DMS53 treated with DMSO at 0.1 percent for 48 hours (cell line): Measurements from ENCODE around the gene BRD4.

Experiments used
- DNase-seq: peaks from one replicate; lab custom pipeline; 2025; ENCODE audit not compliant: unreplicated experiment; lab: John Stamatoyannopoulos, UW

The BRD4 gene

DNA sequence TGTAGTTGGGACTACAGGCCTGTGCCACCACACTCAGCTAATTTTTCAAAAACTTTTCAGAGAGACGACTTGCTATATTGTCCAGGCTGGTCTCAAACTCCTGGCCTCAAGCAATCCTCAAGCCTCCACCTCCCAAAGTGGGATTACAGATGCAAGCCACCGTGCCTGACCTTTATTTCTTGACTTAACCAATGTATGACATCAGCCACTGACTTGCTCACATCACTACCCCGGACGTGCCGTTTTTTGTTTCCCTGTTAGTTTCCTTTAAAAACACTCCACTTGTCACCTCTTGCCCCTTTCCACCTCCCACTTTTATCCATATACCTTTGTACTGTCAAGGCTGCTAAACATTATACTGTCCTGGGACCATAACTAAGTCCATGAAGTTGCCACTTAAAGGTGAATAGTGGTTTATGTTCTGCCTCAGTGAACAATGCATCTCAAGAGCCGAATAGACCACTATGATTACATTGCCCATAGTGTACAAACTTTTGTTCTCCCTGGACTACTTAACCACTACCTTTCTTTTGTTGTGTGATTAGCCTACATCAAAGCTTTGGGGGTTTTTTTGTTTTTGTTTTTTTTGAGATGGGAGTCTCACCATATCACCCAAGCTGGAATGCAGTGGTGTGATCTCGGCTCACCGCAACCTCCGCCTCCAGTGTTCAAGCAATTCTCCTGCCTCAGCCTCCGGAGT, 97.8 kb downstream of the BRD4 start:
- no peak for DNase-seq

GRCh38 chr19:15231271-15231670, 101.1 kb downstream of the BRD4 start:
- DNase-seq, result no peak

- no peak for DNase-seq
These were observed 105.1 kb downstream of the BRD4 start for GRCh38 chr19:15227261-15227660.

DNA sequence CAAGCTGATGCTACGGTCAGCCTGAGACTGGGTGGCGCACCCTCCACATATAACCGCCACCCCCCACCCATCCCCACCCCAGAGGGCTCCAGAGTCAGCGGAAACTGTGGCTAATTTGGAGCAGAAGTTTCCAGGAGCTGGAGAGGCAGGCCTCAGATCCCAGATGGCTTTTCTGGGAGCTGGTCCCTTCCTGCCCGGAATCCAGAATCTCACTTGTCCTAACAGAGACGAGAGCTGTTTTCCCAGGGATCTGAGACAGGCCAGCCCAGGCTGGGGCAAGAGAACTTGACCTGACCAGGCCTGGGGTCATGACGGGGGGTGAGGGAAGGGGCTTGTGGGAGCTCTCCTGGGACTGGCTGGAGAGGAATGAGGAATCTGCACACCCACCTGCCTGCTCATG, 106.6 kb downstream of the BRD4 start:
- DNase-seq, result no peak

DNA sequence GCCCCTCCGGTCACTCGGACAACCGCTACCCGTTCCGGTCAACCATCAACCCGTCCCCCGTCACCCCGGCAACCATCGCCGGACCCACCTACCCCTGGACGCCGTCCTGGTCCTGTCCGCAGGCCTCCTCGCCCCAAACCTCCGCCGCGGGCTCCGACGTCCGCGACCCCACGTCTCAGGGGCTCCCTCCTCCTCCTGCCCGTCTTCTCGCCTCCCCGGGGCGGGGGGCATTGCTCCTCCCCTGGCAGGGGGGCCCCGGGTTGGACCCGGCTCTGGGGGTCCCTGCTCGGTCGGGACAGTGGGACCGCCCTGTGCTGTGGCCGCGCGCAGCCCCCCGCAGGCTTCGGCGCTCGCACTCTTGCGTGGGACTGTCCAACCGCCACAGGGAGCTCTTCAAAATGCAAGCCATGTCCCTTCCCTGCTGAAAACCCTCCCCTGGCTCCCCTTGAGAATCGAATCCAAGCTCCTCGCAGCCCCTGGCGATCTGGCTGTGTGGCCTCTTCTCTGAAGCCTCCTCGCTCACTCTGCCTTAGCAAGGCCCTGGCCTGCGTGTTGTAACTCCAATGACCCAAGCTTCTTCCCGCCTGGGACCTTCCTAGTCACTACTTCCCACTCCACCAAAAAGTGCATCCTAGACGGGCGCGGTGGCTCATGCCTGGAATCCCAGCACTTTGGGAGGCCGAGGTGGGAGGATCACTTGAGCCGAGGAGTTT, 108.5 kb downstream of the BRD4 start:
- DNase-seq, result no peak

DNA sequence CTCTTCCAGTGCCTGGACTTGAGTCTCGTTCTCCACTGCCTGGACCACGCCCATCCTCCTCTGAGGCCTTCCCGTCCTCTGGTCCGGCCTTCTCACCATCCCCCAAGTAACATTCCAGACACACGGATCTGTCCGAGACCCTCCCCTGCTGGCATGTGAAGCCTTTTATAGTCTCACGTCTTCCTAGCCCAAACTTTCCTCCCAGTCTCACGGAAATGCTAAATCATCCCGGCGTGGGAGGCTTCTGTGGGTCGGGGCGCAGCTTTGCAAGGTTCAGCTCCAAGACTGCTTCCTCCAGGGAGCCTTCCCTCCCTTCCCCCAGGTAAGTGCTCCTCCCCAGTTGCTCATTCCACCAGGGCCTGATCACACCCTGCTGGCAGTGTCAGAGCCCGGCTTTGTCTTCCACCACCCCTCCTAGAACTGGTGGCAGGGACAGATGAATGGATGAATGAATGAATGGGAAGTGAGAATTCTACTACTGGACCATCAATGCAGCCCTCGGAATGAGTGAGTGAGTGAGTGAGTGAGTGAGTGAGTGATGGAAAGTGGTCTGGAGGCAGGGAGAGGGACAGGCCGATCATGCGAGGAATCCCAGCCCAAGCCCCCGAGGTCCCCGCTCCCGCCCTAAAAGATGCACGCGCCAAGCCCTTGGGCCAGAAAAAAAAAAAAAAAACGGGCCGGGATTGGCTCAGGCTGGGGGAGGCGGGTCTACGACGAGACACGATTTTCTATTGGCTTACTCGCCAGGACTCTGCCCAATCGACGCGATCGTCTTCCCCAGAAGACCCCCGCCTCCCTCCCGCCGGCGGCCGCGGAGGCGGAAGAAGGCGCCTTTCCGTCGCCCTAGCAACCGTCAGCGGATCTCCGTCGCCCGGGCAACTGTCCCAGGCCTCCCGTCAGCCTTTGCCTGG, 109.3 kb downstream of the BRD4 start:
- DNase-seq, result peak; percentile 73

DNA sequence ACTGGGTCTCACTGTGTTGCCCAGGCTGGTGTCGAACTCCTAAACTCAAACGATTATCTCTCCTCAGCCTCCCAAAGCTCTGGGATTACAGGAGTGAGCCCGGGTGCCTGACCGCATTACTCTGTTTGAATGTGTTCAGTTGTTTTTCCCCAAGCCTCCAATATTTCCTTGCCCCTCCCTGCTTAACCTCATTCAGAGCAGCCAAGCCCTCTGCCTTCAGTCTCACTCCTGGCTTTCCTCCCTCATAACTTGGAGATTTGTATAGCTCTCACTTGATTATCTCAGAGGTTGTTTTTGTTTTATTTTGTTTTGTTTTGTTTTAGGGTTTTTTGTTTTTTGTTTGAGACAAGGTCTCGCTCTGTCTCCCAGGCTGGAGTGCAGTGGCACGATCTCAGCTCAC, 111.5 kb downstream of the BRD4 start:
- DNase-seq, result no peak

- DNase-seq, result no peak
These were observed 113.8 kb downstream of the BRD4 start for GRCh38 chr19:15218501-15218900.

DNA sequence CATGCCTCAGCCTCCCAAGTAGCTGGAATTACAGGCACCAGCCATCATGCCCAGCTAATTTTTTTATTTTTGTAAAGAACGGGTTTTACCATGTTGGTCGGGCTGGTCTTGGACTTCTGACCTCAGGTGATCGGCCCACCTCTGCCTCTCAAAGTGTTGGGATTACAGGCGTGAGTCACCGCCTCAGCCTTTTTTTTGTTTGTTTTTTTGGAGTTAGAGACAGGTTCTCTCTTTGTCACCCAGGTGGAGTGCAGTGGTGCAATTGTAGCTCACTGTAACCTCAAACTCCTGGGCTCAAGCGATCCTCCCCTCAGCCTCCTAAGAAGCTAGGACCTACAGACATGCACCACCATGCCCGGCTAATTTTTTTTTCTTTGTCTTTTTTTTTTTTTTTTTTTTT, 116.0 kb downstream of the BRD4 start:
- no peak for DNase-seq

- DNase-seq, result no peak
These were observed 118.5 kb downstream of the BRD4 start for GRCh38 chr19:15213715-15214381.

DNA sequence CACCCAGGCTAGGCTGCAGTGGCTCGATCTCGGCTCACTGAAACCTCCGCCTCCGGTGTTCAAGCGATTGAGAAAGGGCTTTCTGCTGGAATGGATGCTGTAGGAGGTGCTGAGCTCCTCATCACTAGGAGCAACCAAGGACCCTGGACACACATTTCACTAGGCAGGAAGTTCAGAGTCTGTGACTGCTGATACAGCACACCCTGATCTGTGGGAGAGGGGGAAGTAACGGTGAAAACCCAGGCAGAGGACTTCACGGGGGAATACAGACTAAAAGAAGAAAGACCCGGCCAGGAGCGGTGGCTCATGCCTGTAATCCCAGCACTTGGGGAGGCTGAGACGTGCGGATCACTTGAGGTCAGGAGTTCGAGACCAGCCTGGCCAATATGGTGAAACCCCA, 119.6 kb downstream of the BRD4 start:
- no peak for DNase-seq

GRCh38 chr19:15210323-15210781, 122.0 kb downstream of the BRD4 start:
- DNase-seq, result no peak

GRCh38 chr19:15201374-15202023, 130.8 kb downstream of the BRD4 start:
- DNase-seq, result no peak

DNA sequence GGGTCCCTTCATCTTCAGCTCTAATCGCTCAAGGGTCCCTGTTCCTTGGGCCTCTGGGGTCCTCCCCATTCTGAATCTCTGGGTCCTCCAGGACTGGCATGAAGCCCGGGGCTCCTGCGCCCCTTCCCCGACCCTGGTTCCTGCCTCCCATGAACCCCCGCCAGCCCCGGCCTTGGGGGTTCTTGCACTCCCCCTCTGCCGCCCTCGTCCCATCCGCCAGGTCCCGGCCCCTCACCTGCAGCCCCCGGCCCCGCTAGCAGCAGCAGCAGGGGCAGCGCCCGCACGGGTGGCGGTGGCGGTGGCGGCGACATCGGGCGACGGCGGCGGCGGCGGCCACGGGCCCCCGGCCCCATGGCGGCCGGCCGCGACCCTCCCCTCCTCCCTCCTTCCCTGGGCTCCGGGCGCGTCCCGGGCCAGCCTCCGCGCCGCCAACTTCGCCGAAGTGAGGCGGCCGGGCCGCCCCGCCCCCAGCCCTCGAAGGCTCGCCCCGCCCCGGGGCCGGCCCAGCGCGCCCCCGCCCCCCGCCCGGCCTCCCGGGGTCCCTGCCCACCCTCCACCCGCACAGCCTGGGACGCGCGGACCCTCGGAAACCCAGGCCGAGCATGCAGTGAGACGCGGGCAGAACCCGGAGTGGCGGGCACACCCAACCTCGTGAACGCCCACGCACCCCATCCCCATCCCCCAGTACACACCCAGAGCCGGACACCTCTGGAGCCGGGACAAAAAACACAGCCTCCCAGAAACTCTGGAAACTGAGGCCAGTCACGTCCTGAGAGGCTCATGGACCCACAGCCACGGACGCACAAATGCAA, 131.6 kb downstream of the BRD4 start, which contains the start of gene NOTCH3:
TSS of gene NOTCH3 (minus strand) at position 443 of the 812 bp plus-strand sequence. CDS start at position 353, 90 bp downstream.
- no peak for DNase-seq

GRCh38 chr19:15199661-15200552, 132.4 kb downstream of the BRD4 start:
- no peak for DNase-seq

DNA sequence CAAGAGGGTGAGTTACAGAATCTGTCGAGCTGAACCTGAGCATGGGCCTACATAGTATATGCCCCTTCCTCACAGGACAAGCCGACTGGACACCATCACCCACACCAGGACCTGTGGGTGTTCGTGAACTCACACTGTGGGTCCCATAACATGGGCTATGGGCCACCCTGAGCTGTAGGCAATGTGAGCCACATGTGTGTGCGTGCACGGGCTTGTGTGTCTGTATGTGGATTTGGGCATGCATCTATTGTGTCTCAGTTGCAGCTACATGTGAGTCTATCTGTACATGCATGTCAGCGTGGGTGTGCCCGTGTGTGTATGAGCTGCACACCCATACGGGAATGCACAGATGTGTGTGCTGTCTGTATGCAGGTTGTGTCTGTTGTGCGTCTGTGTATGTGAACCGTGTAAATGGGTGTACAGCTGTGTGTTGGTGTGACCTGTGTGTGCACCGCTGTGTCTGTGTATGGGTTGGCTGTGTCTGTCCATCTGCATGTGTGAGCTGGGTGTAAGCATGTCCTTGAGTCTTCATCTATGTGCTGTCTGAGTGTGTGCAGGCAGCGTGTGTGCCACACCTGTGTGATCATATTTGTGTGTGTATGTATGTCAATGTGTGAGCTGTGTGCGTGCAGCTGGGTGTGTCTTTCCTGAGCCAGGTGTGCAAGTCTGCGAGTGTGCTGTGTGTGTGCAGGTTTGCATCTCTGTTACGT, 133.2 kb downstream of the BRD4 start:
- DNase-seq, result no peak

DNA sequence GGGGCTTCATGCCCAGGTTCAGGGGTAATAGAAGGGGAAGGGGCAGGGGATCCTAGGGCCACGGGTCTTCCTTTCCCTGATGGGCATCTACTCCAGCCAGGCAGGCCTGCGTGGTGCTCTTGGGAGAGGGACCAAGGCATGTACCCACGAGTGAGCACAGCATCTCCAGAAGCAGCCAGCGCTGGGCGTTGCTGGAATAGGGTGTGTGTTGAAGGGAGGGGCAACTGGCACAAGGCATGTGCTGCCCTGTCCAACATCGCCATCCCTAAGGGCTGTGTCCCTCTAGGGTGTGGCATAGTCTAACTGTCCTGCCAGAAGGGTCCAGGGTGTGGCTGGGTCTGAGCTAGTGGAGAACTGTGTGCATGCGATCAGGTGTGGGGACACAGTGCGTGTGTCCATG, 134.4 kb downstream of the BRD4 start:
- DNase-seq, result no peak
